Upper lobe of right lung (tissue), 1 donor: ENCODE results near the gene EML5. TPM values are rescaled to one million over a fixed set of nuclear protein-coding genes. Genes with fewer than 3 reads are reported as not detected.

Source experiments
- ATAC-seq: fragments of 200-7000 bp; cut with Tn5 transposase; one replicate; pipeline ENCODE4 v1.9.1; 2020; ENCODE audit warnings: mild to moderate bottlenecking, moderate library complexity
- DNase-seq: peaks from one replicate; pipeline ENCODE4 v3.0.0-alpha.2; 2020
- H3K27ac ChIP-seq: fragments of 200-600 bp; one replicate; pipeline ENCODE4 v1.8.0; 2022
- H3K27me3 ChIP-seq: fragments of 200-600 bp; one replicate; pipeline ENCODE4 v1.8.0; 2022; ENCODE audit warnings: mild to moderate bottlenecking
- H3K36me3 ChIP-seq: fragments of 200-600 bp; one replicate; pipeline ENCODE4 v1.8.0; 2022
- H3K4me1 ChIP-seq: fragments of 200-600 bp; one replicate; pipeline ENCODE4 v1.8.0; 2022
- H3K4me3 ChIP-seq: fragments of 200-600 bp; one replicate; pipeline ENCODE4 v1.8.0; 2022; ENCODE audit warnings: mild to moderate bottlenecking
- H3K9me3 ChIP-seq: fragments of 200-600 bp; one replicate; pipeline ENCODE4 v1.8.0; 2022
- CTCF ChIP-seq: fragments of 200-600 bp; IDR thresholded peaks from one replicate; pipeline ENCODE4 v1.8.0; 2022; ENCODE audit warnings: antibody characterized with exemption
- intact Hi-C: fragments of 100-400 bp; cut with DNase I; formaldehyde crosslinking; loops from one replicate; pipeline ENCODE4 v1.11.0; 2022
- total RNA-seq: library from RNA; stranded (reverse); fragmentation: NEBNext Ultra II Directional; extraction: Animal tissue kit (Norgen Biotek cat#: 25700); gene quantifications from one replicate; pipeline ENCODE4 v1.2.1, GENCODE V29; 2021
- donor health status: DM: no; HTN: yes; CAD: no; lungs with severe emphysema.

Gene EML5
- total RNA-seq, 1 donor from 2014 or later: 2.3 TPM

GRCh38 chr14:88775532-88775931 lies 17.2 kb downstream of the EML5 start:
- intact Hi-C loops: no loop called here

GRCh38 chr14:88770736-88771135 lies 22.0 kb downstream of the EML5 start:
- Histone ChIP-seq H3K4me1 (no peaks in the 10 kb centered on the region), H3K4me3 (no peak overlapping the region), H3K9me3 (peaks cover 2% of the 10 kb centered on the region), H3K36me3 (no peaks in the 10 kb centered on the region), H3K27me3 (no peaks in the 10 kb centered on the region), H3K27ac (no peak overlapping the region)
- DNase-seq (no peak), ATAC-seq (no peak)
- intact Hi-C loops: no loop called here
- TF ChIP-seq CTCF: no peak

More at GRCh38 chr14:88775532-88775931, 17.2 kb downstream of the EML5 start:
- H3K9me3 ChIP-seq: no peaks in the 10 kb centered on the region
- ATAC-seq: no peak
- no peaks in the 10 kb centered on the region for H3K4me1 ChIP-seq
- no peaks in the 10 kb centered on the region for H3K36me3 ChIP-seq
- DNase-seq: no peak
- H3K27me3 ChIP-seq: no peaks in the 10 kb centered on the region
- no peak for TF ChIP-seq CTCF
- no peak overlapping the region for H3K4me3 ChIP-seq
- H3K27ac ChIP-seq: no peak overlapping the region

- Histone ChIP-seq H3K4me1 (no peaks in the 10 kb centered on the region), H3K27me3 (no peaks in the 10 kb centered on the region), H3K36me3 (no peaks in the 10 kb centered on the region), H3K27ac (no peak overlapping the region), H3K9me3 (peaks cover 2% of the 10 kb centered on the region), H3K4me3 (no peak overlapping the region)
- intact Hi-C loops: no loop called here
- DNase-seq (no peak), ATAC-seq (no peak)
- no peak for TF ChIP-seq CTCF
Observed at GRCh38 chr14:88765130-88765529, 27.6 kb downstream of the EML5 start.

- intact Hi-C loops: no loop called here
- Histone ChIP-seq H3K36me3 (no peaks in the 10 kb centered on the region), H3K27ac (no peak overlapping the region), H3K4me3 (no peak overlapping the region), H3K27me3 (no peaks in the 10 kb centered on the region), H3K4me1 (no peaks in the 10 kb centered on the region), H3K9me3 (no peaks in the 10 kb centered on the region)
- ATAC-seq: no peak
- no peak for TF ChIP-seq CTCF
- no peak for DNase-seq
Observed at GRCh38 chr14:88753873-88754272, 38.9 kb downstream of the EML5 start.

GRCh38 chr14:88750945-88751344 lies 41.8 kb downstream of the EML5 start:
- H3K4me1 ChIP-seq: no peaks in the 10 kb centered on the region
- TF ChIP-seq CTCF: no peak
- intact Hi-C loops: no loop called here
- no peaks in the 10 kb centered on the region for H3K9me3 ChIP-seq
- no peaks in the 10 kb centered on the region for H3K36me3 ChIP-seq
- H3K27me3 ChIP-seq: no peaks in the 10 kb centered on the region
- no peak overlapping the region for H3K27ac ChIP-seq
- ATAC-seq (no peak), DNase-seq (no peak)
- no peak overlapping the region for H3K4me3 ChIP-seq

- H3K27ac ChIP-seq: no peak overlapping the region
- no peaks in the 10 kb centered on the region for H3K4me1 ChIP-seq
- TF ChIP-seq CTCF: no peak
- DNase-seq (no peak), ATAC-seq (no peak)
- H3K27me3 ChIP-seq: no peaks in the 10 kb centered on the region
- no peaks in the 10 kb centered on the region for H3K9me3 ChIP-seq
- H3K36me3 ChIP-seq: no peaks in the 10 kb centered on the region
- intact Hi-C loops: no loop called here
- H3K4me3 ChIP-seq: no peak overlapping the region
Observed at GRCh38 chr14:88750413-88750812, 42.3 kb downstream of the EML5 start.
